Peyer's patch (tissue), 4 donors: ENCODE results near the gene SLC24A4. TPM values are rescaled to one million over a fixed set of nuclear protein-coding genes. Genes with fewer than 3 reads are reported as not detected.

Experiments used
- DNase-seq, 3 donors: peaks; one replicate each; pipeline ENCODE4 v3.0.0-alpha.2; 2017 to 2019
- H3K27ac ChIP-seq, 4 donors: fragments of 200-600 bp; sonication (generic); one replicate each; pipeline ENCODE4 v1.5.1; 2016 to 2019
- H3K27me3 ChIP-seq, 2 donors: fragments of 200-600 bp; sonication (generic); one replicate each; pipeline ENCODE4 v1.5.1; 2019
- H3K36me3 ChIP-seq, 3 donors: fragments of 200-600 bp; sonication (generic); one replicate each; pipeline ENCODE4 v1.5.1; 2016 to 2019
- H3K4me1 ChIP-seq, 4 donors: fragments of 200-600 bp; sonication (generic); one replicate each; pipeline ENCODE4 v1.5.1; 2016 to 2019
- H3K4me3 ChIP-seq, 4 donors: fragments of 200-600 bp; sonication (generic); 1 replicate in 3 of 4; 2 replicates in 1 of 4; pipeline ENCODE4 v1.5.1; 2016 to 2019; ENCODE audit warnings: mild to moderate bottlenecking in 1 of 4
- H3K9me3 ChIP-seq, 4 donors: fragments of 200-600 bp; sonication (generic); one replicate each; pipeline ENCODE4 v1.5.1; 2016 to 2019; ENCODE audit warnings: mild to moderate bottlenecking in 1 of 4
- CTCF ChIP-seq, 6 experiments: fragments of 450-650 bp in 4 of 6; fragments of 200-600 bp in 2 of 6; sonication (generic) in 1 of 6; IDR thresholded peaks; one replicate each; pipeline ENCODE4 v1.5.1; 2017 to 2019; ENCODE audit warnings: antibody characterized with exemption in 6 of 6, mild to moderate bottlenecking in 3 of 6, moderate library complexity in 1 of 6
- POLR2A ChIP-seq, 2 donors: fragments of 450-650 bp; IDR thresholded peaks; one replicate each; pipeline ENCODE4 v1.5.1; 2017; ENCODE audit warnings: antibody characterized with exemption in 2 of 2, mild to moderate bottlenecking in 2 of 2, moderate library complexity in 2 of 2
- total RNA-seq, 4 donors: library from RNA; depleted of rRNA; stranded (reverse); fragments of >200 nt; gene quantifications; one replicate each; pipeline ENCODE4 v1.1.0, GENCODE V29; 2016

SLC24A4 gene
- total RNA-seq, 4 donors from 2014 or later, result 0.18 to 1.7 (median 0.54) TPM; not detected in 1

GRCh38 chr14:92316937-92317336, 6.0 kb upstream of the SLC24A4 start:
- Histone ChIP-seq H3K4me1 (no peaks in the 10 kb centered on the region), H3K36me3 (no peaks in the 10 kb centered on the region), H3K9me3 (no peaks in the 10 kb centered on the region), H3K4me3 (no peak overlapping the region), H3K27ac (no peak overlapping the region), H3K27me3 (no peaks in the 10 kb centered on the region)
- TF ChIP-seq CTCF (IDR thresholded peaks at IDR 0.05), result no peak
- DNase-seq, result no peak

GRCh38 chr14:92317511-92317910, 5.5 kb upstream of the SLC24A4 start:
- no peaks in the 10 kb centered on the region for H3K36me3 ChIP-seq
- no peak overlapping the region for H3K4me3 ChIP-seq
- peaks cover 0 to under 1% (median 0%) of the 10 kb centered on the region in 4 donors for H3K4me1 ChIP-seq
- H3K9me3 ChIP-seq, result no peaks in the 10 kb centered on the region
- no peak for DNase-seq
- TF ChIP-seq CTCF (IDR thresholded peaks at IDR 0.05) (no peak), POLR2A (IDR thresholded peaks at IDR 0.05) (no peak)
- H3K27me3 ChIP-seq, result peaks cover 0 to 2% of the 10 kb centered on the region in 2 donors
- no peak overlapping the region for H3K27ac ChIP-seq

- Histone ChIP-seq H3K27ac (no peak overlapping the region), H3K27me3 (peaks cover 0 to 14% of the 10 kb centered on the region in 2 donors), H3K36me3 (no peaks in the 10 kb centered on the region), H3K4me3 (no peak overlapping the region), H3K9me3 (no peaks in the 10 kb centered on the region), H3K4me1 (peaks cover 0 to 19% (median 0%) of the 10 kb centered on the region in 4 donors)
- no peak for DNase-seq
- TF ChIP-seq CTCF (IDR thresholded peaks at IDR 0.05) (no peak), POLR2A (IDR thresholded peaks at IDR 0.05) (no peak)
Measured at GRCh38 chr14:92321701-92322100, 1.3 kb upstream of the SLC24A4 start.

- no peak for DNase-seq
- no peaks in the 10 kb centered on the region for H3K36me3 ChIP-seq
- H3K4me3 ChIP-seq, result peak overlapping the region in 3 of 4 donors; percentile 26 to 47 (median 46)
- H3K27me3 ChIP-seq, result peaks cover 0 to 14% of the 10 kb centered on the region in 2 donors
- H3K9me3 ChIP-seq, result no peaks in the 10 kb centered on the region
- TF ChIP-seq POLR2A (IDR thresholded peaks at IDR 0.05) (no peak), CTCF (IDR thresholded peaks at IDR 0.05) (no peak)
- H3K4me1 ChIP-seq, result peaks cover 0 to 19% (median 0%) of the 10 kb centered on the region in 4 donors
- H3K27ac ChIP-seq, result no peak overlapping the region
Measured at GRCh38 chr14:92322516-92322915, 449 bp upstream of the SLC24A4 start.

GRCh38 chr14:92323916-92324818, 1.2 kb downstream of the SLC24A4 start:
- peaks cover 0 to 19% (median 0%) of the 10 kb centered on the region in 4 donors for H3K4me1 ChIP-seq
- H3K27ac ChIP-seq, result no peak overlapping the region
- no peak for DNase-seq
- no peaks in the 10 kb centered on the region for H3K36me3 ChIP-seq
- peaks cover 0 to 14% of the 10 kb centered on the region in 2 donors for H3K27me3 ChIP-seq
- peak overlapping the region in 2 of 4 donors; percentile 46 to 47 for H3K4me3 ChIP-seq
- TF ChIP-seq CTCF (IDR thresholded peaks at IDR 0.05), result no peak
- no peak for TF ChIP-seq POLR2A (IDR thresholded peaks at IDR 0.05)
- no peaks in the 10 kb centered on the region for H3K9me3 ChIP-seq
